GM12891 (cell line): Measurements from ENCODE around the gene PRSS57.

Source experiments
- DNase-seq: peaks from one replicate; pipeline ENCODE4 v3.0.0; 2011; ENCODE audit warnings: low spot score; ENCODE audit not compliant: insufficient read length
- FAIRE-seq: peaks from 2 replicates; lab custom pipeline; 2011; peaks lifted over from hg19 to GRCh38; lab: Jason Lieb, UNC
- PAX5 ChIP-seq: IDR thresholded peaks from 2 replicates; pipeline ENCODE4 v1.6.1; 2011; ENCODE audit warnings: low read length, moderate library complexity, mild to moderate bottlenecking; ENCODE audit not compliant: insufficient read depth, severe bottlenecking
- POLR2A ChIP-seq: IDR thresholded peaks from 2 replicates; pipeline ENCODE4 v1.6.1; 2011; ENCODE audit warnings: low read depth, low read length, control low read depth
- POLR2AphosphoS5 ChIP-seq: IDR thresholded peaks from 2 replicates; pipeline ENCODE4 v1.6.1; 2011; ENCODE audit warnings: low read depth, low read length, control low read depth
- POU2F2 ChIP-seq: IDR thresholded peaks from 2 replicates; pipeline ENCODE4 v1.6.1; 2011; ENCODE audit warnings: low read depth, mild to moderate bottlenecking, control low read depth, low read length, moderate library complexity
- SPI1 ChIP-seq: IDR thresholded peaks from 2 replicates; pipeline ENCODE4 v1.6.1; 2011; ENCODE audit warnings: low read depth, low read length, control low read depth
- TAF1 ChIP-seq: IDR thresholded peaks from 2 replicates; pipeline ENCODE4 v1.6.1; 2011; ENCODE audit warnings: low read depth, low read length, control low read depth

The PRSS57 gene

DNA sequence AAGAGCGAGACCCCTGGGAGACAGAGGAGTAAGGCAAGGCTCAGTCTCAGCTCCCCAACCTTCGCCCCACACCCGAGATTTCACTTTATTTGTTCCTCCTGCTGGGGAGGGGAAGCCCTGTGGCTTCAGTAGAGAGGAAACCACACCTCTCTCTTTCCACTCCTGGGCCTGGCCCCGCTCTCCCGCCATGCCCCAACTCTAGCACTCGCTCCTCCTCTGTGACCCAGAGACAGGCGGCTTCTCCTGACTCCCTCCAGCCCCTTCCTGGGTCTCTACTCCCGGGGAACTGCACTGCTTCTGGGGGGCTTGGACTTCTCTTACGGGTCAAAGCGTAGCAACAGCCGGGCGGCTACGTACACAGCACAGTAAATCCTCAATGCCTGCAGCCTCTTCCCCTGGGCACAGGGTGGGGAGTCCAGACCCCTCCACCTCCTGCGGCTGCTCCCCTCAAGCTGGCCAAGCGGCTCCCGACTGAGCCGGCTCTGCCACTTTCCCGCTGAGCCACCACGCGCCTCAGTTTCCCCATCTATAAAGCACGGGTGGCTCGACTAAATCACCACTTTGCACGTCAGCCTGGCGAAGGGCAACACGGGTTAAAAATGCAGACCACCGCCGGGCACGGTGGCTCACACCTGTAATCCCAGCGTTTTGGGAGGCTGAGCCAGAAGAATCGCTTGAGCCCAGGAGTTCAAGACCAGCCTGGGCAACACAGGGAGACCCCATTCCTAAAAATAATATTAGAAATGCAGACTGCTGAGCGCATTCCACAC, 33.6 kb downstream of the PRSS57 start:
- DNase-seq (peak; percentile 79), FAIRE-seq (peak; percentile 90)
- TF ChIP-seq POLR2A (0 out of 2 replicates have a peak, but pooled peaks have one; percentile 11), SPI1 (0 out of 2 replicates have a peak, but pooled peaks have one; percentile 25), POLR2AphosphoS5 (0 out of 2 replicates have a peak, but pooled peaks have one; percentile 35), PAX5 (no peak), POU2F2 (no peak), TAF1 (0 out of 2 replicates have a peak, but pooled peaks have one; percentile 27)

DNA sequence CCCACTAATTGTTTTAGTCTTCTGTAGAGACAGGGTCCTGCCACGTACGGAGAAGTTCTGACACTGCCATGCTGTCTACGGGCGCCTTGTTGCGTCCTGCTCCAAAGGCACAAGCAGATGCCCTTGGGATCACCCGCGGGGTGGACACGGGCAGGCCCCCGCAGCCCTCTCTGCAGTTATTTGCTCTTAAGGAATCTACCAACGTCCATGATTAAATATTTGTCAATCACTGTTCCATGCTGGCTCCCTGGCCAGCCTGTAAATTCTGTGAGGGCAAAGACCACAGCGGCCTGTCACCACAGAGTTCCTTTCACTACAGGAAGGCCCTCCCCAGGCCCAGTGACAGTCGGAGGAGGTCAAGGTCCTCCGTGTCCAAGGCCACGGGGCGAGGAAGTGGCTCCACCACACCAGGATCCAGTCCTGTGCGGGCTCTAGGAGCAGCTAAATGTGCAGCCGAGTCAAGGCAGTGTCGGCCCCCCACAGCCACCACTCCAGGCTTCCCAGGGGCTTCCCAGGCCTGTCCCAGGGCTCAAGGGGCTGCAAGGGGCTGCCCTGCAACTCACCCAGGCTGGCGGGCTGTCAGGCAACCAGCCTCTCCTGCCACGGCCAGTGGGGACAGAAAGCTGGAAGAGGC, 34.3 kb downstream of the PRSS57 start:
- DNase-seq (no peak), FAIRE-seq (no peak)
- TF ChIP-seq POU2F2 (no peak), SPI1 (no peak), PAX5 (no peak), POLR2AphosphoS5 (no peak), POLR2A (no peak), TAF1 (no peak)

DNA sequence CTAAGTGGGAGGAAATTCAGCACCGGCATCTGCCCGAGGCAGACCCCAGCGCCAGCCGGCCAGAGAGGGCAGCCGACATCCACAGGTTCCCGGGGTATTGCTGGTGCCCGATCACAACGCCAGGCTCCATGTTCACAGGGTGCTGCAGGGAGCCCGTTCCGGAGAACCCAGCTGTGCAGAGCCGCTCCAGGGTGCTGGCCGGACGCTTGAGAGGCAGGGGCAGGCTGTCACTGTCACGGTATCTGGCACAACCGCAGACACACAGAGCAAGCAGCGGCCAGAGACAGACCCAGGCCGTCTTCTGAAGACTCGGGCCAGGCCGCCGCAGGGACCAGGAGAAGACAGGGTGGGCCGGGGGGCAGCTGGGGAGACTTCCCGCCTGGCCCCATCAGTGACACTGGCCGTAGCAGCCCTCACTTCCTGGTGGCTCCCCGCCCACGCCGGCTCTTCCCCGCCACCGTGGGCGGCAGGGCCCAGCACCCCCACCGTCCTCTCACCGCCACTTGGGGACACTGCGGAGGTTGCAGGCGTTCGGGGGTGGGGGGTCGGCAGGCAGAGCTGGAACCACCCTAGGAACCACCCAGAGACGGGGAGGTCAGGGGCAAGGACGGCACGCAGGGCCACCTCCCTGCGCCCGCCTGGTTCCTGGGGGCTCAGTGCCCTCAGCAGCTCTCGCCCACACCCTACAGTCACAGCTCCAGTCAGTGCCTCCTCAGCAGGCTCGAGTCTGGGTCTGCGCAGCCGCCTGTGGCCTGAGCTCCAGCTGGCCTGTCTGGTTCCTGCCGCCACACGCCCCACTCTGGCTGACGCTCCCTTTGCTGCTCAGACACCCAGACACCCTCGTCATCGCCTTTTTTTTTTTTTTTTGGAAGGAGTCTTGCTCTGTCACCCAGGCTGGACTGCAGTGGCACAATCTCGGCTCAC, 36.1 kb downstream of the PRSS57 start:
- TF ChIP-seq PAX5 (no peak), POU2F2 (no peak), TAF1 (no peak), POLR2AphosphoS5 (no peak), POLR2A (no peak), SPI1 (no peak)
- DNase-seq (no peak), FAIRE-seq (no peak)

DNA sequence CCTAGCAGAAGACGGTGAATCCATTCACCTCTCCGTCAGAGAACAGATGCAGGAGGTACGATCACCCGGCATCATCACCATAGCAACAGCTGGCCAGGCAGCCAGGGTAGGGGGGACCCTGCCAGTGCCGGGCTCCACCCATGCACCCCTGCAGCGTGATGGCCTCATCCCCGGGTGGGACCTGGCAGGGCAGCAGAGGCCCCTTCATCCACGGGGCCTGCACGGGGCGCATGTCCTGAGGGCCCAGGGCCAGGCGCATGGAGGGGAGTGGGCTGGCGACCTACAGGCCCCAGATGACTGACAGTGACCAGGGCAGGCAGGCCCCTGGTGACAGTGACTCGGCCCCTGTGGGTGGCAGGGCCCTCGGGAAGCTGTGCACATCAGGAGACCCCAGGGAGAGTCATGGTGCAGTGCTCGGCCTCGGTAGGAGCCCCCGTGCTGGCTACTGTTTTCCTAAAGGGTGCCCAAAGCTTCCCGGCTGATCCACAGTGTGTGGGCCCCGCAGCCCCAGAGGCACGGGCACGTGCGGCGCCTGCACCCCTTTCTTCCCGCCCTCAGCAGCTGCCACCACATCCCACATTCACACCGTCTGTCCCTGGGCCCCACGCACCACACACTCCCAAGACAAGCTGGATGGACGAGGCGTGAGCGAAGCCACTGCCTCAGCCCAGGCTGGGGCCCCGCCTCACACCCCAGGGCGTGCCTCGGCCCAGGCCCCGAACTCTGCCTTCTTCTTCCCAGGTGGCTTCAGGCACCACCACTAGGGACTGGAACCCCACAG, 37.0 kb downstream of the PRSS57 start:
- DNase-seq (no peak), FAIRE-seq (no peak)
- TF ChIP-seq SPI1 (no peak), POLR2AphosphoS5 (no peak), POLR2A (no peak), TAF1 (no peak), PAX5 (no peak), POU2F2 (no peak)

DNA sequence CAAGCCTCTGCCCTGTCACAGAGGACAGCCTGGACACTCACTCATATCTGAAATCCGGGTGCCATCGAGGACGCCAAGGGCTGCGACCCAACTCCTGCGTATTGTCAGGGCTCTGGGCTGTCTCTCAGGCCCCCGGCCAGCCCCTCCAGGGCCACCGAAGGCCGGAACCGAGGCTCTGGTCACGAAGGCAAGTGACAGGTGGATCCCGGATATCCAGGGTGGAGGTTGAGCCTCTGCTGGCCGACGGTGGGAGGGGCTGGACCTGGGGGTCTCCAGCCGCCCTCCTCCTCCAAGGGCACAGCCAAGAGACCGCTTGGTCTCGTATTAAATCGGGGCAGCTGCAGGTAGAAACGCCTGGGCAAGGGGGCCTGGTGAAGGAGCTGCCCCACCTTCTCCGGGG, 37.6 kb downstream of the PRSS57 start:
- no peak for TF ChIP-seq POU2F2
- TF ChIP-seq TAF1 = no peak
- no peak for TF ChIP-seq PAX5
- TF ChIP-seq POLR2A = no peak
- TF ChIP-seq SPI1 = no peak
- no peak for TF ChIP-seq POLR2AphosphoS5
- no peak for DNase-seq
- FAIRE-seq = no peak

DNA sequence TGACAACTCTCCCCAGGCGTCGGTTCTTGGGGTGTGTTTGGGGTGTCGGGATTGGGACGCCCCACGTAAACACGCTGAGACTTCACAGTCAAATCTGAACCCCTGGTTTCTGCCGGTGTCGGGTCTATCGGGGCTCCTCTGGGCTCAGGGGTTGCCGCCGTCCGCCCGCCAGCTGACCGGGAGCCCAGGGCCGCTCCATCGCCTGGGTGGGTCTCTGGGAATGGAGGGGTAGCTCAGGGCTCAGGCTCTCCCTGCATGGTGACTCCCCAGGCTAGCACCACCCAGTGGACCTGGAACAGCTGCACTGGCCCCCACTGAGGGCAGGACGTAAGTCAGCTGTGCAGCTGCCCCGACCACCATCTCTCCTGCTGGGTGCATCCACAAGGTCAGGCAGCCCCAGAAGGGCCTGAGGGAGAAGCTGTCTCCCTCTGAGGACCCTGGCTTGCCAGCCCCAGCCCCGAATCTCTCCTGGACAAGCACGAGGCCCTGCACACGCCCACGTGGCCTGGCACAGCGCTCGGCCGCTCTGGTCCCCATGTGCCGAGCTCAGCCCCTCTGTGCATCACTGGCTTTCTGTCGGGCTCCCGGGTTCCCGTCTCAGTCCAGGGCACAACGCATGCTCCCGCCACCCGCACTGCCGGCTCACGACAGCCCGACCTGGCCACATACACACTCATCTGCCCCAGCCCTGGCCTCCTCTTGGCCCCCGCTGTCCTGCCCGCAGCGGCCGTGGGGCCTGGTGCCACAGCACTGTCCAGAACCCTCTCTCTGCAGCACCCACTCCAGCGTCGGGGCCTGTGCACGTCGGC, 38.3 kb downstream of the PRSS57 start:
- DNase-seq = no peak
- FAIRE-seq = no peak
- TF ChIP-seq PAX5 (no peak), POU2F2 (no peak), POLR2AphosphoS5 (no peak), POLR2A (no peak), SPI1 (no peak), TAF1 (no peak)

DNA sequence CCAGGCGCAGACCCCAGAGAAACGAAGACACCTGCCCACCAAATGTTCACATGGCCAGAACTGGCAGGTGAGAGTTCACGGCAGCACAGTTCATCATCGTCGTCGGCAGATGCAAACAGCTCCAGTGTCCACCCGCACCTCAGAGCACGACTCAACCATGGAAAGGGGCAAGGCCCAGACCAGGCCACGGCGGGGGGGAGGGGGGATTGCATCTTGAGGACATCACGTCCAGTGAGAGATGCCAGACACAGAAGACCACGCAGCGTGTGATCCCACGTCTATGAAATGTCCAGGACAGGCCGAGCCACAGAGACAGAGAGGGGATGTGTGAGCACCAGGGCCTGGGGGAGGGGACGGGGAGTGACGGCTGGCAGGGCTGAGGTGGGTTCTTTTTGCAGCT, 39.6 kb downstream of the PRSS57 start:
- TF ChIP-seq PAX5 = no peak
- no peak; the same call in 1 of the 2 replicates for TF ChIP-seq POLR2A
- TF ChIP-seq POLR2AphosphoS5 = peak; percentile 25; the same call in 1 of the 2 replicates
- TF ChIP-seq POU2F2 = no peak
- DNase-seq = no peak
- no peak for FAIRE-seq

DNA sequence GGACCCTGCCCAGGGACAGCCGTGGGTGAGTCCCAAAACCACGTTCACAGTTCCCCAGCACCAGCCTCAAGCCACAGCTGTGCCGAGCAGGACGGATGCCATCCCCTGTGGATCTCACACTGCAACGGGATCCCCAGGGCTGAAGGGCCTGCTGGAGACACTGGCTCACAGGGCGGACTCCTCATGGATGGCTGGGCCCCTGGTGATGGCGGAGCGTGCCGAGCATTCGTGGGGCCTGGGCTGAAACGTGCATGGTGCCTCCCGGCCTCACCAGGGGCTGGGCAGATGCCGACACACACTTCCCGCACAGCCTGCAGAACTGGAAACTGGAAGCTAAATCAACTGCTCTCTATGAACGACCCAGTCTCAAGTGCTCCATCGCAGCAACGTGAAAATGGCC, 41.8 kb downstream of the PRSS57 start:
- TF ChIP-seq POLR2AphosphoS5 (peak; percentile 46; the same call in 1 of the 2 replicates), POLR2A (no peak), TAF1 (no peak)
- no peak for DNase-seq
- no peak for FAIRE-seq
